ENCODE measurements around the gene GAA. TPM values are rescaled to one million over a fixed set of nuclear protein-coding genes. Genes with fewer than 3 reads are reported as not detected.

GAA gene
- total and polyA plus RNA-seq, 2 of the 13 experiments (the other 11 are each of a cell fraction or from before 2014, with no cell fraction given): 21.6 to 36.4 TPM

DNA sequence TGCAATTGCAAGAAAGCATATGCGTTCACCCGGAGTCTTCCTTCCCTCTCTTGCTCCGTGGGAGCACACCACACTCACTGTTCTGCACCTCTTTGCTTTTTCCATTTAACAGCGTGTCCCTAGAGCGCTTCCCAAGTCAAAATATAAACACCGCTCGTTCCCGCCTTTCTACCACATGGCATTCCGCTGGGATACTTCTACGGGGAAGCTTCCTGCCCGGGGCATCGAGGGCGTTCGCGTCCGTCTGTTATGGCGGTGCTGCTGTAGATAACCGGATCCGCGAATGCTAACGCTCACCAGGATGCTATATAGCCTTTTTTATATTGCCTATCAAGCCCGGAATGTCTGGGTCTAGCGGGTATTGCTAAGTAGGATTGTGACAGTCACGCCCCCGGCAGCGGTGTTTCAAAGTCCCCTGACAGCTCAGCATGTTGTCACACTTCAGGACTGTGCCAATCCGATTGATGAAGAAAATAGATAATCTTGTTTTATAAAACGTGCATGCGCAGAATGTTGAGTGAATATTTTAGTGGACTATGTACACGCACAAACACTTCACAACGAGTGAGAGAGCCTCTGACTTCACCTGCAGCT is 33.9 kb upstream of the GAA start:
- no TSS peak for BruUV-seq (replicated peaks)
- in situ Hi-C loops (cut with HindIII; ENCODE audit: extremely low pct_ligation_motif_present, low pct_unique_long_range_greater_than_20kb): no loop called here

More for the DNA sequence above, 33.9 kb upstream of the GAA start:
- TF ChIP-seq, protein P1, sequence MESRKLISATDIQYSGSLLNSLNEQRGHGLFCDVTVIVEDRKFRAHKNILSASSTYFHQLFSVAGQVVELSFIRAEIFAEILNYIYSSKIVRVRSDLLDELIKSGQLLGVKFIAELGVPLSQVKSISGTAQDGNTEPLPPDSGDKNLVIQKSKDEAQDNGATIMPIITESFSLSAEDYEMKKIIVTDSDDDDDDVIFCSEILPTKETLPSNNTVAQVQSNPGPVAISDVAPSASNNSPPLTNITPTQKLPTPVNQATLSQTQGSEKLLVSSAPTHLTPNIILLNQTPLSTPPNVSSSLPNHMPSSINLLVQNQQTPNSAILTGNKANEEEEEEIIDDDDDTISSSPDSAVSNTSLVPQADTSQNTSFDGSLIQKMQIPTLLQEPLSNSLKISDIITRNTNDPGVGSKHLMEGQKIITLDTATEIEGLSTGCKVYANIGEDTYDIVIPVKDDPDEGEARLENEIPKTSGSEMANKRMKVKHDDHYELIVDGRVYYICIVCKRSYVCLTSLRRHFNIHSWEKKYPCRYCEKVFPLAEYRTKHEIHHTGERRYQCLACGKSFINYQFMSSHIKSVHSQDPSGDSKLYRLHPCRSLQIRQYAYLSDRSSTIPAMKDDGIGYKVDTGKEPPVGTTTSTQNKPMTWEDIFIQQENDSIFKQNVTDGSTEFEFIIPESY (CRISPR knock-in tag; IDR thresholded peaks at IDR 0.05): peak; percentile 65; the same call in 1 of the 2 replicates
- TF ChIP-seq, protein P2, sequence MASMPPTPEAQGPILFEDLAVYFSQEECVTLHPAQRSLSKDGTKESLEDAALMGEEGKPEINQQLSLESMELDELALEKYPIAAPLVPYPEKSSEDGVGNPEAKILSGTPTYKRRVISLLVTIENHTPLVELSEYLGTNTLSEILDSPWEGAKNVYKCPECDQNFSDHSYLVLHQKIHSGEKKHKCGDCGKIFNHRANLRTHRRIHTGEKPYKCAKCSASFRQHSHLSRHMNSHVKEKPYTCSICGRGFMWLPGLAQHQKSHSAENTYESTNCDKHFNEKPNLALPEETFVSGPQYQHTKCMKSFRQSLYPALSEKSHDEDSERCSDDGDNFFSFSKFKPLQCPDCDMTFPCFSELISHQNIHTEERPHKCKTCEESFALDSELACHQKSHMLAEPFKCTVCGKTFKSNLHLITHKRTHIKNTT (CRISPR knock-in tag; IDR thresholded peaks at IDR 0.05): no peak
- no peak for TF ChIP-seq ZNF547 (CRISPR knock-in tag; IDR thresholded peaks at IDR 0.05)
- H2AFZ ChIP-seq (ENCODE audit: low read length): no peak overlapping the region
- no peak overlapping the region for H3K9ac ChIP-seq (ENCODE audit: insufficient read depth, low read depth, low read length)
- no peaks in the 10 kb centered on the region for H4K20me1 ChIP-seq (ENCODE audit: insufficient read depth, low read length)
- H3K36me3 ChIP-seq (replicated peaks in 1 of 2; ENCODE audit: control insufficient read depth in 1 of 2, insufficient read depth in 2 of 2, low read length in 2 of 2): no peaks in the 10 kb centered on the region
- no peaks in the 10 kb centered on the region; a peak in 1 of 5 replicates for H3K27me3 ChIP-seq (ENCODE audit: control insufficient read depth in 1 of 2, insufficient read depth in 2 of 2, low read length in 2 of 2)
- POLR2A ChIA-PET: interaction anchor here (1.2 kb wide), 1 partner anchor 34 kb away, joined by 7 read pairs; the partner anchor contains the start of gene GAA
- no peak overlapping the region for H3K4me2 ChIP-seq (ENCODE audit: low read depth, low read length)
- peak; percentile 32 for DNase-seq (ENCODE audit: low spot score)
- no peak for FAIRE-seq
- H3K4me3 ChIP-seq (replicated peaks in 1 of 3; ENCODE audit: insufficient read depth in 1 of 3, low read depth in 2 of 3, low read length in 3 of 3): no peak overlapping the region
- no peak for ATAC-seq
- peaks cover 67% of the 10 kb centered on the region for H3K4me1 ChIP-seq (ENCODE audit: insufficient read depth, low read length)
- 88% methylated on average over 31 of the region's 31 CpGs for WGBS (ENCODE audit: low lambda C conversion rate)
- no peaks in the 10 kb centered on the region for H3K9me3 ChIP-seq (ENCODE audit: low read length)
- CTCF ChIA-PET (ENCODE audit: low intra/inter-chr PET ratio, low total read pairs): interaction anchor here (1.4 kb wide), 1 partner anchor 15 kb away, joined by 4 read pairs; no protein-coding TSS in a partner anchor
- no peaks in the 10 kb centered on the region for H3K79me2 ChIP-seq (ENCODE audit: insufficient read depth, low read length)
- intact Hi-C loops (cut with micrococcal nuclease; ENCODE audit: unreplicated experiment): no loop called here
- no peak overlapping the region for H3K27ac ChIP-seq (ENCODE audit: extremely low read length, insufficient read depth, low read length)

Data from HepG2 (cell line).